ENCODE results near the gene ACTR3C.
"Not testable (repeated sequence)": the region's sequence is repeated elsewhere in the genome, so short reads cannot be mapped to it uniquely, and the experiment has no call there.

Gene ACTR3C

GRCh38 chr7:150202894-150203293, 120.5 kb downstream of the ACTR3C start:
- not testable (repeated sequence) for H3K36me3 ChIP-seq (ENCODE audit: control insufficient read depth in 1 of 2, insufficient read depth in 2 of 2, low read depth in 1 of 2, low read length in 2 of 2); H3K4ac ChIP-seq (ENCODE audit: low read depth in 1 of 2, low read length in 2 of 2); H2BK12ac ChIP-seq (ENCODE audit: low read length in 2 of 2); H3K27me3 ChIP-seq (ENCODE audit: control insufficient read depth in 1 of 2, insufficient read depth in 1 of 2, low read length in 2 of 2); H2BK15ac ChIP-seq (ENCODE audit: low read depth, poor library complexity, severe bottlenecking); H3K14ac ChIP-seq (ENCODE audit: low read length in 2 of 2); H2BK5ac ChIP-seq (ENCODE audit: low read depth, low read length, poor library complexity, severe bottlenecking); H3K27ac ChIP-seq (ENCODE audit: low read length, poor library complexity, severe bottlenecking); H3K4me2 ChIP-seq (ENCODE audit: low read length, poor library complexity, severe bottlenecking); H3K4me1 ChIP-seq (ENCODE audit: control insufficient read depth, insufficient read depth, low read depth, low read length); H3K4me3 ChIP-seq (ENCODE audit: insufficient read depth in 1 of 2, low read depth in 1 of 2, low read length in 2 of 2); H4K8ac ChIP-seq (ENCODE audit: low read length); DNase-seq; H2BK120ac ChIP-seq (ENCODE audit: low read depth, low read length); H3K9ac ChIP-seq (ENCODE audit: low read length); H3K79me1 ChIP-seq (replicated peaks; ENCODE audit: low read length, poor library complexity, severe bottlenecking); H2AFZ ChIP-seq (ENCODE audit: low read depth, low read length); H4K91ac ChIP-seq (ENCODE audit: low read length); H2AK5ac ChIP-seq (ENCODE audit: low read length, severe bottlenecking); H3K9me3 ChIP-seq (ENCODE audit: control insufficient read depth, low read length); H3K23ac ChIP-seq (ENCODE audit: low read length in 2 of 2); H3K18ac ChIP-seq (ENCODE audit: low read depth in 1 of 2, low read length in 2 of 2)
- WGBS, result 88% methylated on average over 3 of the region's 4 CpGs
